Trophoblast cell (in vitro differentiated cells and primary cell): ENCODE measurements around the gene BCAS4.
A peak's percentile ranks its signal among the peaks of the same experiment; 100 is the strongest.

Experiments
- DNase-seq, 2 donors: peaks; one replicate each; pipeline ENCODE4 v3.0.0-alpha.2; 2016
- H2AFZ ChIP-seq: 2 replicates; pipeline ENCODE4 v1.6.1; 2013; ENCODE audit warnings: low read length, moderate library complexity, mild to moderate bottlenecking; ENCODE audit not compliant: insufficient read depth, poor library complexity
- H2AK5ac ChIP-seq: 2 replicates; pipeline ENCODE4 v1.6.1; 2013; ENCODE audit warnings: mild to moderate bottlenecking, low read length
- H2BK120ac ChIP-seq: 2 replicates; pipeline ENCODE4 v1.6.1; 2013; ENCODE audit warnings: low read length, mild to moderate bottlenecking, moderate library complexity; ENCODE audit not compliant: insufficient read depth, poor library complexity
- H2BK12ac ChIP-seq: 2 replicates; pipeline ENCODE4 v1.6.1; 2013; ENCODE audit warnings: mild to moderate bottlenecking, low read length, moderate library complexity
- H2BK5ac ChIP-seq: 2 replicates; pipeline ENCODE4 v1.6.1; 2013; ENCODE audit warnings: low read length, low read depth, moderate library complexity, mild to moderate bottlenecking; ENCODE audit not compliant: poor library complexity
- H3K14ac ChIP-seq: 2 replicates; pipeline ENCODE4 v1.6.1; 2013; ENCODE audit warnings: mild to moderate bottlenecking, low read length
- H3K18ac ChIP-seq: 2 replicates; pipeline ENCODE4 v1.6.1; 2013; ENCODE audit warnings: mild to moderate bottlenecking, low read length
- H3K23ac ChIP-seq: 2 replicates; pipeline ENCODE4 v1.6.1; 2013; ENCODE audit warnings: low read length
- H3K27ac ChIP-seq: 2 replicates; pipeline ENCODE4 v1.5.1; 2013; ENCODE audit warnings: low read depth, mild to moderate bottlenecking, inconsistent platforms, low read length, moderate library complexity
- H3K27me3 ChIP-seq: 2 replicates; pipeline ENCODE4 v1.6.1; 2013; ENCODE audit warnings: inconsistent platforms, mild to moderate bottlenecking, low read length, moderate library complexity; ENCODE audit not compliant: insufficient read depth
- H3K36me3 ChIP-seq, 2 experiments: 1 replicate in 1 of 2; 2 replicates in 1 of 2; pipeline ENCODE4 v1.6.1; 2013; ENCODE audit warnings: low read length in 2 of 2, mild to moderate bottlenecking in 2 of 2, moderate library complexity in 1 of 2; ENCODE audit not compliant: insufficient read depth in 2 of 2, control insufficient read depth in 1 of 2
- H3K4ac ChIP-seq: 2 replicates; pipeline ENCODE4 v1.6.1; 2013; ENCODE audit warnings: low read depth, mild to moderate bottlenecking, low read length, moderate library complexity
- H3K4me1 ChIP-seq, 2 experiments: 1 replicate in 1 of 2; 2 replicates in 1 of 2; pipeline ENCODE4 v1.6.1; 2013; ENCODE audit warnings: low read length in 2 of 2, mild to moderate bottlenecking in 2 of 2, moderate library complexity in 1 of 2; ENCODE audit not compliant: insufficient read depth in 2 of 2, control insufficient read depth in 1 of 2
- H3K4me2 ChIP-seq: 2 replicates; pipeline ENCODE4 v1.6.1; 2013; ENCODE audit warnings: inconsistent platforms, mild to moderate bottlenecking, low read length, moderate library complexity
- H3K4me3 ChIP-seq: 2 replicates; pipeline ENCODE4 v1.5.1; 2013; ENCODE audit warnings: mild to moderate bottlenecking, low read depth, low read length, inconsistent platforms
- H3K79me1 ChIP-seq: one replicate; pipeline ENCODE4 v1.6.1; 2013; ENCODE audit warnings: low read length
- H3K79me2 ChIP-seq: 2 replicates; pipeline ENCODE4 v1.6.1; 2013; ENCODE audit warnings: low read length, mild to moderate bottlenecking; ENCODE audit not compliant: control insufficient read depth, insufficient read depth, poor library complexity
- H3K9ac ChIP-seq: 2 replicates; pipeline ENCODE4 v1.6.1; 2013; ENCODE audit warnings: mild to moderate bottlenecking, low read length
- H3K9me3 ChIP-seq: 2 replicates; pipeline ENCODE4 v1.6.1; 2013; ENCODE audit warnings: low read depth, mild to moderate bottlenecking, control low read depth, inconsistent platforms, low read length; ENCODE audit not compliant: insufficient read depth
- H4K12ac ChIP-seq: 2 replicates; pipeline ENCODE4 v1.6.1; 2013; ENCODE audit warnings: low read depth, mild to moderate bottlenecking, low read length, moderate library complexity
- H4K8ac ChIP-seq: 2 replicates; pipeline ENCODE4 v1.6.1; 2013; ENCODE audit warnings: low read depth, mild to moderate bottlenecking, low read length, moderate library complexity
- H4K91ac ChIP-seq: one replicate; pipeline ENCODE4 v1.6.1; 2013; ENCODE audit warnings: low read depth, mild to moderate bottlenecking, low read length, moderate library complexity
- WGBS: extraction: QIAGEN DNeasy Blood & Tissue Kit; methylation state at CpG from one replicate; pipeline ENCODE4 v1.1.7; 2013; ENCODE audit warnings: missing lambda C conversion rate; ENCODE audit not compliant: insufficient read length, insufficient coverage; ENCODE audit errors: extremely low coverage; 5-methylcytosine and 5-hydroxymethylcytosine counted together

BCAS4 gene

DNA sequence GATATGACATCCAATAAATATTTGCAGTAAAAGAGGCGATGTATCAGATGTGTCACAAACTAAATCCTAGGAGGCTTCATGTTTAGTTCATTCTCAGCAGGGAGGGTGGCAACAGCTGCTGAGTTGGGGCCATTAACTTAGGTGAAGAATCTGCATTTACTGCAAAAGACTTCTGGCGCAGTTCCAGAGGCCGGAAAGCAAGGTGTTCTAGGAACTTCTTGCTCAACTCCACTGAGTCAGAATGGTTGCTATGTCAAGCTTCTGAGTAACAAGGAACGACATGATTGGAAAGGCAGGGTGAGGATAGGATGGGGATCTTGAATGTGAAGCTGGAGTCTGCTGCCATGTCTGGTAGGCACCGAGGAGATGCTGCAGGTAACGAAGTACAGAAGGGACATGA lies 124.7 kb downstream of the BCAS4 start:
- Histone ChIP-seq H3K36me3 (peaks cover 7 to 13% of the 10 kb centered on the region in 2 experiments), H2BK5ac (no peak overlapping the region), H3K4me1 (peaks cover 7 to 10% of the 10 kb centered on the region in 2 experiments), H2AK5ac (no peak overlapping the region), H3K27me3 (no peaks in the 10 kb centered on the region), H3K79me1 (no peaks in the 10 kb centered on the region), H3K27ac (no peak overlapping the region), H3K23ac (no peak overlapping the region), H3K14ac (no peak overlapping the region), H4K91ac (no peak overlapping the region), H3K4ac (peak overlapping the region; percentile 95), H3K9me3 (no peaks in the 10 kb centered on the region), H3K79me2 (peaks cover 22% of the 10 kb centered on the region), H3K9ac (no peak overlapping the region), H3K18ac (no peak overlapping the region), H2BK12ac (no peak overlapping the region), H3K4me2 (no peak overlapping the region), H3K4me3 (no peak overlapping the region), H4K12ac (no peak overlapping the region), H4K8ac (no peak overlapping the region), H2BK120ac (no peak overlapping the region), H2AFZ (no peak overlapping the region)
- peak; percentile 84 to 94 for DNase-seq
- no CpG with 5 or more reads among the region's 6 CpGs for WGBS

DNA sequence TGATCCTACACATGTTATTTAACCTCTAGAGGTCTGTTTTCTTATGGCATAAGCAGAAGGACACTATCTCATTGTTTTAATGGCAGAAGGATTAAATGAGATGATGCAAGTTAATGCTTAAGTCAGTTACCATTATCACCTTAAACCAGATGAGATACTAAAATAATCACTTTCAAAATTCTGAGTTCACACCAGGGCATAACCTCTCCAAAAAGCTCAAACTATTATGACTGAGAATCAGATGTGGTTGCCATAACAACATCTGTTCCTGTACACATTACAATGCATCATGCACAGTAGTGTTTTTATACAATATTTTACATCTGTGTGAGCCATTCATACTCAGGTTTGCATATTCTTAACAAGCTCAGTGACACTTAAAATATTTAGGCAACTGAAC lies 126.1 kb downstream of the BCAS4 start:
- H4K91ac ChIP-seq = no peak overlapping the region
- H3K9ac ChIP-seq = no peak overlapping the region
- H2BK12ac ChIP-seq = no peak overlapping the region
- no peak overlapping the region for H2AFZ ChIP-seq
- H4K12ac ChIP-seq = no peak overlapping the region
- peak overlapping the region; percentile 68 for H3K4ac ChIP-seq
- no peaks in the 10 kb centered on the region for H3K9me3 ChIP-seq
- no peak overlapping the region for H2AK5ac ChIP-seq
- no peak overlapping the region for H4K8ac ChIP-seq
- H3K23ac ChIP-seq = no peak overlapping the region
- no peak for DNase-seq
- peaks cover 11 to 16% of the 10 kb centered on the region in 2 experiments for H3K36me3 ChIP-seq
- H3K14ac ChIP-seq = no peak overlapping the region
- H3K18ac ChIP-seq = no peak overlapping the region
- H2BK120ac ChIP-seq = no peak overlapping the region
- H3K79me2 ChIP-seq = peaks cover 26% of the 10 kb centered on the region
- H3K27me3 ChIP-seq = no peaks in the 10 kb centered on the region
- H3K4me3 ChIP-seq = no peak overlapping the region
- no peak overlapping the region for H2BK5ac ChIP-seq
- no peak overlapping the region for H3K4me2 ChIP-seq
- no peaks in the 10 kb centered on the region for H3K79me1 ChIP-seq
- H3K27ac ChIP-seq = no peak overlapping the region
- H3K4me1 ChIP-seq = peaks cover 7 to 10% of the 10 kb centered on the region in 2 experiments

DNA sequence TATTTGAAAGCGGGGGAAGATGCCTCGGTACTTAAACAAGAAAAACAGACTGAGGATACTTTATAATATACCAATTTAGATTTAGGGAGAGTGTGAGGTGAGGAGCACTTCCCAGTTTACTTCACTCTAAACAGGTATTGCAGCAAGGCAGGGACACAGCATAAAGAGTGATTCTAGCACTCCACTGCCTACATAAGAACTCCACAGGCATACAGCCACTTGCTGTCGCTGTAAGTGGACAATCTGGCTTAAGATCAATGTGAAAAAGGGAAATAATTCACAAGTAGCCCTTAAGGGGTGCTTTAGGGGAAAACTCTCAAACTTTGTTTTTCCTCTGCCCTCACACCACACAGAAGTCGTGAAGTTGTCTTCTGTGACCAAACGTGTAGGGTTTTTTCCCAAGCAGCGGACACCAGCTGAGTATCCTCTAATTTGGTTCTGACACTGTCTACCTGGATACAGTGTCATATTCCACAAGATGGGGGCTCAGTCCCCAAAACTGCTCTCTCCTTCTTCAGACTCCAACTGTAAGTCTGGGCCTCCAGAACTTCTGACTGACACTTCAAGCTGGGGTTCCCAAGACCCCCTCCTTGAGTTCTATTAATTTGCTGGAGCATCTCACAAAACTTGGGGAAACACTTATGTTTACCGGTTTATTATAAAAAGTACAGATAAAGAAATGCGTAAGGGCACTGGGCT lies 127.1 kb downstream of the BCAS4 start:
- Histone ChIP-seq H3K4me2 (no peak overlapping the region), H3K23ac (no peak overlapping the region)
- WGBS = no CpG with 5 or more reads among the region's 8 CpGs

DNA sequence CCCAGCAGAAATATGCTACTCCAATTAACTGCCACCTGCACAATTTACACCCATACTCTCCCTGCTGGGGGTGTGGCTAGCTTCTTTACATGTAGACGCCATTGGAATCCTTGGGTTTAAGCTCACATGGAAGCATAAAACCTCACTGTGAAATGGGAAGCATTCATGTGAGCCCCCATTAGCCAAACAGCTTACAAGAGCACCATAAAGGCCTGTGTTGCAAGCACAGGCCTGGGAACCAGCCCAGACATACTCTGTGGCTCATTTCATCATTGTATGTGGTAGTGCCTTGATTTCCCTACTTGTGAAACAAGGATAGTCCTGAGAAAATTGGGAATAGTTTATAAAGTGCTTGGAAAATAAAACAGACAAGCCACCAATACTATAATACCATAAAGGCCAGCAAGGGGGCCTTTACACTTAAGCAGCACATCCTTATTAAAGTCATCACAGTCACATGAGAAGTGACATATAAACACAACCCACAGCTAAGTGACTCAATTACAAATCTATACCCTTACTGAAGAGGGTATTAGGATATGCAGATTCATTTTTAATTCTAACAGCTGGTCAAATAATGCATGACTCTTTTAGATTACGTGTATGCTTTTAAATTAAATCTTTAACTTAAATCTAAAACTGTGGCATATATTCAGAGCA lies 129.5 kb downstream of the BCAS4 start:
- Histone ChIP-seq H3K9ac (no peak overlapping the region), H3K4me3 (no peak overlapping the region), H3K4me2 (no peak overlapping the region), H2BK120ac (no peak overlapping the region), H4K91ac (no peak overlapping the region), H3K79me1 (no peaks in the 10 kb centered on the region), H3K36me3 (peaks cover 13 to 18% of the 10 kb centered on the region in 2 experiments), H3K27ac (no peak overlapping the region), H4K12ac (no peak overlapping the region), H3K4me1 (peaks cover 11 to 15% of the 10 kb centered on the region in 2 experiments), H4K8ac (no peak overlapping the region), H2AK5ac (no peak overlapping the region), H3K79me2 (peaks cover 26% of the 10 kb centered on the region), H3K4ac (peak overlapping the region; percentile 60), H3K14ac (no peak overlapping the region), H2AFZ (no peak overlapping the region), H2BK5ac (no peak overlapping the region), H3K9me3 (no peaks in the 10 kb centered on the region), H3K23ac (no peak overlapping the region), H3K27me3 (no peaks in the 10 kb centered on the region), H2BK12ac (no peak overlapping the region), H3K18ac (no peak overlapping the region)
- no CpG with 5 or more reads among the region's 2 CpGs for WGBS
- no peak for DNase-seq

More for the DNA sequence above, 127.1 kb downstream of the BCAS4 start:
- H3K14ac ChIP-seq = no peak overlapping the region
- no peak overlapping the region for H2BK12ac ChIP-seq
- no peak for DNase-seq
- H4K91ac ChIP-seq = no peak overlapping the region
- no peak overlapping the region for H3K4me3 ChIP-seq
- no peaks in the 10 kb centered on the region for H3K27me3 ChIP-seq
- no peak overlapping the region for H2AFZ ChIP-seq
- H3K36me3 ChIP-seq = peaks cover 11 to 16% of the 10 kb centered on the region in 2 experiments
- H3K9me3 ChIP-seq = no peaks in the 10 kb centered on the region
- no peak overlapping the region for H3K18ac ChIP-seq
- peak overlapping the region; percentile 88 for H3K4ac ChIP-seq
- H3K4me1 ChIP-seq = peaks cover 7 to 10% of the 10 kb centered on the region in 2 experiments
- peaks cover 24% of the 10 kb centered on the region for H3K79me2 ChIP-seq
- no peak overlapping the region for H2BK120ac ChIP-seq
- H3K79me1 ChIP-seq = no peaks in the 10 kb centered on the region
- H4K8ac ChIP-seq = no peak overlapping the region
- H2AK5ac ChIP-seq = no peak overlapping the region
- no peak overlapping the region for H2BK5ac ChIP-seq
- H3K9ac ChIP-seq = peak overlapping the region; percentile 70
- no peak overlapping the region for H4K12ac ChIP-seq
- no peak overlapping the region for H3K27ac ChIP-seq
